Measurements from ENCODE around the gene HEXIM1.

The HEXIM1 gene

GRCh38 chr17:45171338-45172231 is 23.3 kb downstream of the HEXIM1 start:
- Histone ChIP-seq H3K4me1 (ENCODE audit: insufficient read depth, low read length) (peaks cover 39% of the 10 kb centered on the region), H3K9me3 (ENCODE audit: low read length) (no peaks in the 10 kb centered on the region), H3K27ac (ENCODE audit: low read depth, low read length) (peak overlapping the region; percentile 93), H3K36me3 (ENCODE audit: insufficient read depth, low read length) (peaks cover 4% of the 10 kb centered on the region), H3K4me3 (ENCODE audit: low read depth in 1 of 2, low read length in 2 of 2) (peak overlapping the region; percentile 3 to 50), H3K27me3 (ENCODE audit: control insufficient read depth in 1 of 2, insufficient read depth in 2 of 2, low read length in 2 of 2) (no peaks in the 10 kb centered on the region), H3K9ac (ENCODE audit: low read length) (peak overlapping the region; percentile 68)

GRCh38 chr17:45172232-45172540 is 23.9 kb downstream of the HEXIM1 start:
- H3K9me3 ChIP-seq (ENCODE audit: low read length), result no peaks in the 10 kb centered on the region
- peak overlapping the region; percentile 93 for H3K27ac ChIP-seq (ENCODE audit: low read depth, low read length)
- no peaks in the 10 kb centered on the region for H3K27me3 ChIP-seq (ENCODE audit: control insufficient read depth in 1 of 2, insufficient read depth in 2 of 2, low read length in 2 of 2)
- peaks cover 39% of the 10 kb centered on the region for H3K4me1 ChIP-seq (ENCODE audit: insufficient read depth, low read length)
- peaks cover 4% of the 10 kb centered on the region for H3K36me3 ChIP-seq (ENCODE audit: insufficient read depth, low read length)
- H3K9ac ChIP-seq (ENCODE audit: low read length), result peak overlapping the region; percentile 68
- H3K4me3 ChIP-seq (ENCODE audit: low read depth in 1 of 2, low read length in 2 of 2), result peak overlapping the region; percentile 3 to 50

- peak overlapping the region; percentile 68 for H3K9ac ChIP-seq (ENCODE audit: low read length)
- H3K9me3 ChIP-seq (ENCODE audit: low read length), result no peaks in the 10 kb centered on the region
- peak overlapping the region; percentile 93 for H3K27ac ChIP-seq (ENCODE audit: low read depth, low read length)
- peaks cover 4% of the 10 kb centered on the region for H3K36me3 ChIP-seq (ENCODE audit: insufficient read depth, low read length)
- H3K27me3 ChIP-seq (ENCODE audit: control insufficient read depth in 1 of 2, insufficient read depth in 2 of 2, low read length in 2 of 2), result no peaks in the 10 kb centered on the region
- peak overlapping the region; percentile 3 to 50 for H3K4me3 ChIP-seq (ENCODE audit: low read depth in 1 of 2, low read length in 2 of 2)
- peaks cover 39% of the 10 kb centered on the region for H3K4me1 ChIP-seq (ENCODE audit: insufficient read depth, low read length)
These were observed 24.4 kb downstream of the HEXIM1 start for GRCh38 chr17:45172541-45173286.

- Histone ChIP-seq H3K4me1 (ENCODE audit: insufficient read depth, low read length) (peaks cover 31% of the 10 kb centered on the region), H3K9ac (ENCODE audit: low read length) (no peak overlapping the region), H3K27ac (ENCODE audit: low read depth, low read length) (peak overlapping the region; percentile 21), H3K4me3 (ENCODE audit: low read depth in 1 of 2, low read length in 2 of 2) (no peak overlapping the region), H3K27me3 (ENCODE audit: control insufficient read depth in 1 of 2, insufficient read depth in 2 of 2, low read length in 2 of 2) (no peaks in the 10 kb centered on the region), H3K36me3 (ENCODE audit: insufficient read depth, low read length) (no peaks in the 10 kb centered on the region), H3K9me3 (ENCODE audit: low read length) (no peaks in the 10 kb centered on the region)
These were observed 27.5 kb downstream of the HEXIM1 start for GRCh38 chr17:45175759-45176115.

GRCh38 chr17:45177563-45177962 is 29.3 kb downstream of the HEXIM1 start:
- no peak overlapping the region for H3K9ac ChIP-seq (ENCODE audit: low read length)
- H3K4me3 ChIP-seq (ENCODE audit: low read depth in 1 of 2, low read length in 2 of 2), result no peak overlapping the region
- H3K9me3 ChIP-seq (ENCODE audit: low read length), result no peaks in the 10 kb centered on the region
- H3K27ac ChIP-seq (ENCODE audit: low read depth, low read length), result no peak overlapping the region
- H3K4me1 ChIP-seq (ENCODE audit: insufficient read depth, low read length), result peaks cover 13% of the 10 kb centered on the region
- no peaks in the 10 kb centered on the region for H3K27me3 ChIP-seq (ENCODE audit: control insufficient read depth in 1 of 2, insufficient read depth in 2 of 2, low read length in 2 of 2)
- H3K36me3 ChIP-seq (ENCODE audit: insufficient read depth, low read length), result no peaks in the 10 kb centered on the region

GRCh38 chr17:45184144-45184543 is 35.9 kb downstream of the HEXIM1 start:
- Histone ChIP-seq H3K27me3 (ENCODE audit: control insufficient read depth in 1 of 2, insufficient read depth in 2 of 2, low read length in 2 of 2) (no peaks in the 10 kb centered on the region), H3K4me3 (ENCODE audit: low read depth in 1 of 2, low read length in 2 of 2) (no peak overlapping the region), H3K9me3 (ENCODE audit: low read length) (no peaks in the 10 kb centered on the region), H3K27ac (ENCODE audit: low read depth, low read length) (no peak overlapping the region), H3K9ac (ENCODE audit: low read length) (no peak overlapping the region), H3K36me3 (ENCODE audit: insufficient read depth, low read length) (no peaks in the 10 kb centered on the region), H3K4me1 (ENCODE audit: insufficient read depth, low read length) (no peaks in the 10 kb centered on the region)

GRCh38 chr17:45186801-45187354 is 38.6 kb downstream of the HEXIM1 start:
- Histone ChIP-seq H3K9ac (ENCODE audit: low read length) (no peak overlapping the region), H3K4me3 (ENCODE audit: low read depth in 1 of 2, low read length in 2 of 2) (no peak overlapping the region), H3K9me3 (ENCODE audit: low read length) (no peaks in the 10 kb centered on the region), H3K36me3 (ENCODE audit: insufficient read depth, low read length) (no peaks in the 10 kb centered on the region), H3K4me1 (ENCODE audit: insufficient read depth, low read length) (no peaks in the 10 kb centered on the region), H3K27ac (ENCODE audit: low read depth, low read length) (no peak overlapping the region), H3K27me3 (ENCODE audit: control insufficient read depth in 1 of 2, insufficient read depth in 2 of 2, low read length in 2 of 2) (no peaks in the 10 kb centered on the region)

- Histone ChIP-seq H3K27me3 (ENCODE audit: control insufficient read depth in 1 of 2, insufficient read depth in 2 of 2, low read length in 2 of 2) (no peaks in the 10 kb centered on the region), H3K9ac (ENCODE audit: low read length) (no peak overlapping the region), H3K4me1 (ENCODE audit: insufficient read depth, low read length) (no peaks in the 10 kb centered on the region), H3K27ac (ENCODE audit: low read depth, low read length) (no peak overlapping the region), H3K4me3 (ENCODE audit: low read depth in 1 of 2, low read length in 2 of 2) (no peak overlapping the region), H3K36me3 (ENCODE audit: insufficient read depth, low read length) (no peaks in the 10 kb centered on the region), H3K9me3 (ENCODE audit: low read length) (no peaks in the 10 kb centered on the region)
These were observed 40.7 kb downstream of the HEXIM1 start for GRCh38 chr17:45189009-45189408.

GRCh38 chr17:45190503-45191255 is 42.4 kb downstream of the HEXIM1 start:
- Histone ChIP-seq H3K27me3 (ENCODE audit: control insufficient read depth in 1 of 2, insufficient read depth in 2 of 2, low read length in 2 of 2) (no peaks in the 10 kb centered on the region), H3K9me3 (ENCODE audit: low read length) (no peaks in the 10 kb centered on the region), H3K4me3 (ENCODE audit: low read depth in 1 of 2, low read length in 2 of 2) (no peak overlapping the region), H3K36me3 (ENCODE audit: insufficient read depth, low read length) (no peaks in the 10 kb centered on the region), H3K9ac (ENCODE audit: low read length) (no peak overlapping the region), H3K4me1 (ENCODE audit: insufficient read depth, low read length) (no peaks in the 10 kb centered on the region), H3K27ac (ENCODE audit: low read depth, low read length) (no peak overlapping the region)

- Histone ChIP-seq H3K9ac (ENCODE audit: low read length) (no peak overlapping the region), H3K27me3 (ENCODE audit: control insufficient read depth in 1 of 2, insufficient read depth in 2 of 2, low read length in 2 of 2) (no peaks in the 10 kb centered on the region), H3K4me1 (ENCODE audit: insufficient read depth, low read length) (peaks cover 8% of the 10 kb centered on the region), H3K27ac (ENCODE audit: low read depth, low read length) (no peak overlapping the region), H3K9me3 (ENCODE audit: low read length) (no peaks in the 10 kb centered on the region), H3K36me3 (ENCODE audit: insufficient read depth, low read length) (no peaks in the 10 kb centered on the region), H3K4me3 (ENCODE audit: low read depth in 1 of 2, low read length in 2 of 2) (no peak overlapping the region)
These were observed 47.1 kb downstream of the HEXIM1 start for GRCh38 chr17:45195424-45195823.

- Histone ChIP-seq H3K9ac (ENCODE audit: low read length) (peak overlapping the region; percentile 33), H3K27me3 (ENCODE audit: control insufficient read depth in 1 of 2, insufficient read depth in 2 of 2, low read length in 2 of 2) (no peaks in the 10 kb centered on the region), H3K4me3 (ENCODE audit: low read depth in 1 of 2, low read length in 2 of 2) (peak overlapping the region in 1 of 2 donors; percentile 32), H3K9me3 (ENCODE audit: low read length) (no peaks in the 10 kb centered on the region), H3K27ac (ENCODE audit: low read depth, low read length) (peak overlapping the region; percentile 76), H3K4me1 (ENCODE audit: insufficient read depth, low read length) (peaks cover 8% of the 10 kb centered on the region), H3K36me3 (ENCODE audit: insufficient read depth, low read length) (no peaks in the 10 kb centered on the region)
These were observed 48.8 kb downstream of the HEXIM1 start for GRCh38 chr17:45197108-45197507.

Data from muscle layer of colon (tissue), 2 donors.